HCT116 (cell line): ENCODE measurements around the gene SAMD13. TPM values are rescaled to one million over a fixed set of nuclear protein-coding genes. Genes with fewer than 3 reads are reported as not detected.
A peak's percentile ranks its signal among the peaks of the same experiment; 100 is the strongest.

Source experiments
- ATAC-seq: fragments of 200-7000 bp; cut with Tn5 transposase; 2 replicates; pipeline ENCODE4 v1.9.1; 2020; ENCODE audit warnings: mild to moderate bottlenecking, moderate library complexity
- BruUV-seq: library from RNA; stranded (reverse); fragments of 400-500 nt; replicated peaks from 2 replicates; lab custom pipeline; 2021; lab: Mats Ljungman, UMichigan
- CTCF ChIA-PET: fragments of 300-600 bp; sonication (Branson Sonifier 250); formaldehyde crosslinking; loops from one replicate; lab custom pipeline; 2021; ENCODE audit warnings: antibody characterized with exemption; lab: Charles Lee
- POLR2A ChIA-PET: fragments of 300-600, 350-600 bp; sonication (Branson Sonifier 250); formaldehyde crosslinking; loops from one replicate; lab custom pipeline; 2021; ENCODE audit warnings: antibody characterized with exemption; lab: Charles Lee
- RAD21 ChIA-PET, 2 experiments: fragments of 300-600 bp; sonication (Branson Sonifier 250); formaldehyde crosslinking; loops; one replicate each; lab custom pipeline; 2023; ENCODE audit warnings: low total read pairs in 2 of 2; ENCODE audit not compliant: uncharacterized antibody in 2 of 2, unreplicated experiment in 2 of 2, low non-redundant PET in 1 of 2; lab: Charles Lee
- DNase-seq: peaks from one replicate; pipeline ENCODE4 v3.0.0-alpha.2; 2010; ENCODE audit warnings: low read depth, low spot score
- H2AFZ ChIP-seq: fragments of 200-600 bp; shearing (Covaris generic), sonication (generic); 2 replicates; pipeline ENCODE4 v1.6.1; 2017; ENCODE audit warnings: low read depth, mixed run types, mixed read lengths, antibody characterized with exemption, low read length; ENCODE audit not compliant: poor library complexity, severe bottlenecking
- H3K27ac ChIP-seq: 2 replicates; pipeline ENCODE4 v1.5.1; 2012; ENCODE audit warnings: low read depth, low read length
- H3K27me3 ChIP-seq: fragments of 200-600 bp; sonication (generic); 2 replicates; pipeline ENCODE4 v1.6.1; 2016; ENCODE audit warnings: mixed run types, low read length, mixed read lengths; ENCODE audit not compliant: insufficient read depth
- H3K36me3 ChIP-seq, 2 experiments: fragments of 200-500 bp in 1 of 2; fragments of 200-600 bp in 1 of 2; sonication (Bioruptor generic) in 1 of 2; sonication (generic) in 1 of 2; 2 replicates each; pipeline versions ENCODE4 v1.5.1 to v1.6.1; 2014 to 2016; ENCODE audit warnings: low read length in 2 of 2, inconsistent platforms in 1 of 2, mixed read lengths in 1 of 2, mixed run types in 1 of 2; ENCODE audit not compliant: insufficient read depth in 2 of 2, control insufficient read depth in 1 of 2
- H3K4me1 ChIP-seq, 2 experiments: fragments of 200-600 bp in 1 of 2; sonication (generic) in 1 of 2; 2 replicates each; pipeline versions ENCODE4 v1.5.1 to v1.6.1; 2012 to 2017; ENCODE audit warnings: low read length in 2 of 2, inconsistent platforms in 1 of 2, mild to moderate bottlenecking in 1 of 2, mixed read lengths in 1 of 2, mixed run types in 1 of 2, moderate library complexity in 1 of 2; ENCODE audit not compliant: insufficient read depth in 2 of 2, control insufficient read depth in 1 of 2
- H3K4me2 ChIP-seq: fragments of 200-600 bp; sonication (generic); 2 replicates; pipeline ENCODE4 v1.6.1; 2017; ENCODE audit warnings: mixed run types, low read length, mixed read lengths
- H3K4me3 ChIP-seq, 2 experiments: fragments of 200-600 bp in 1 of 2; sonication (generic) in 1 of 2; replicated peaks in 1 of 2; 2 replicates each; pipeline ENCODE4 v1.5.1; 2011 to 2016; ENCODE audit warnings: low read length in 2 of 2, control low read depth in 1 of 2, low read depth in 1 of 2, mild to moderate bottlenecking in 1 of 2, mixed read lengths in 1 of 2, mixed run types in 1 of 2
- H3K79me2 ChIP-seq: fragments of 200-600 bp; sonication (generic); 2 replicates; pipeline ENCODE4 v1.6.1; 2017; ENCODE audit warnings: mild to moderate bottlenecking, mixed run types, low read length, moderate library complexity, mixed read lengths; ENCODE audit not compliant: insufficient read depth
- H3K9ac ChIP-seq: fragments of 200-600 bp; sonication (generic); 2 replicates; pipeline ENCODE4 v1.6.1; 2016; ENCODE audit warnings: low read length, mixed read lengths
- H3K9me2 ChIP-seq: fragments of 200-600 bp; sonication (generic), shearing (Covaris generic); 2 replicates; pipeline ENCODE4 v1.6.1; 2017; ENCODE audit warnings: mixed run types, mild to moderate bottlenecking, moderate library complexity; ENCODE audit not compliant: insufficient read depth
- H3K9me3 ChIP-seq, 2 experiments: fragments of 200-500 bp in 1 of 2; fragments of 200-600 bp in 1 of 2; sonication (Bioruptor generic) in 1 of 2; sonication (generic) in 1 of 2; 2 replicates each; pipeline ENCODE4 v1.6.1; 2014 to 2017; ENCODE audit warnings: low read length in 2 of 2, mixed read lengths in 2 of 2, inconsistent platforms in 1 of 2, low read depth in 1 of 2, mild to moderate bottlenecking in 1 of 2, mixed run types in 1 of 2, moderate library complexity in 1 of 2; ENCODE audit not compliant: control insufficient read depth in 1 of 2, insufficient read depth in 1 of 2
- H4K20me1 ChIP-seq: fragments of 200-600 bp; sonication (generic), shearing (Covaris generic); 2 replicates; pipeline ENCODE4 v1.6.1; 2017; ENCODE audit warnings: mixed run types, mild to moderate bottlenecking, moderate library complexity; ENCODE audit not compliant: insufficient read depth
- CBX3 ChIP-seq: IDR thresholded peaks from 2 replicates; pipeline ENCODE4 v1.6.1; 2012; ENCODE audit warnings: low read depth
- CEBPB ChIP-seq: IDR thresholded peaks from 2 replicates; pipeline ENCODE4 v1.6.1; 2012; ENCODE audit warnings: low read depth
- EZH2 ChIP-seq: fragments of 200-600 bp; sonication (generic); IDR thresholded peaks from 2 replicates; pipeline ENCODE4 v1.6.1; 2017; ENCODE audit warnings: antibody characterized with exemption, mixed run types
- EZH2phosphoT487 ChIP-seq: fragments of 200-600 bp; IDR thresholded peaks from 2 replicates; pipeline ENCODE4 v1.6.1; 2018; ENCODE audit warnings: antibody characterized with exemption, borderline replicate concordance
- FOSL1 ChIP-seq: IDR thresholded peaks from 2 replicates; pipeline ENCODE4 v1.6.1; 2012; ENCODE audit warnings: low read depth
- JUND ChIP-seq: IDR thresholded peaks from 2 replicates; pipeline ENCODE4 v1.6.1; 2012
- POLR2AphosphoS5 ChIP-seq: IDR thresholded peaks from 2 replicates; pipeline ENCODE4 v1.6.1; 2011; ENCODE audit warnings: mild to moderate bottlenecking, low read depth, low read length, moderate library complexity
- RAD21 ChIP-seq: IDR thresholded peaks from 2 replicates; pipeline ENCODE4 v1.6.1; 2012; ENCODE audit warnings: low read depth, mild to moderate bottlenecking
- SIN3A ChIP-seq: IDR thresholded peaks from 2 replicates; pipeline ENCODE4 v1.6.1; 2012; ENCODE audit warnings: low read depth
- SP1 ChIP-seq: IDR thresholded peaks from 2 replicates; pipeline ENCODE4 v1.6.1; 2012; ENCODE audit warnings: low read depth
- SRF ChIP-seq: IDR thresholded peaks from 2 replicates; pipeline ENCODE4 v1.6.1; 2012; ENCODE audit warnings: low read depth
- TCF7L2 ChIP-seq: IDR thresholded peaks from 2 replicates; pipeline ENCODE4 v1.7.0; 2011; ENCODE audit warnings: borderline replicate concordance, inconsistent platforms; ENCODE audit not compliant: insufficient read depth, insufficient read length; ENCODE audit errors: extremely low read depth
- YY1 ChIP-seq: IDR thresholded peaks from 2 replicates; pipeline ENCODE4 v1.6.1; 2011; ENCODE audit warnings: low read length, low read depth, moderate library complexity, mild to moderate bottlenecking; ENCODE audit not compliant: insufficient replicate concordance; ENCODE audit errors: extremely low read depth
- ZFX ChIP-seq: fragments of 450-650 bp; IDR thresholded peaks from 2 replicates; pipeline ENCODE4 v1.6.1; 2017
- ZNF274 ChIP-seq: fragments of 200-500 bp; sonication (Bioruptor generic); IDR thresholded peaks from 2 replicates; pipeline ENCODE4 v1.6.1; 2014; ENCODE audit warnings: mild to moderate bottlenecking, low read depth, low read length, inconsistent platforms
- intact Hi-C: fragments of 100-400 bp; cut with micrococcal nuclease; formaldehyde crosslinking; loops from 2 replicates; pipeline ENCODE4 v1.10.0; 2022
- total RNA-seq: library from RNA; stranded (reverse); gene quantifications from one replicate; pipeline ENCODE4 v1.2.1, GENCODE V29; 2021; ENCODE audit not compliant: unreplicated experiment
- TF ChIP-seq, protein P1 (sequence below): IDR thresholded peaks from 2 replicates; pipeline ENCODE4 v1.6.1; 2012
- TF ChIP-seq, protein P2 (sequence below): IDR thresholded peaks from 2 replicates; pipeline ENCODE4 v1.6.1; 2011; ENCODE audit warnings: mild to moderate bottlenecking, low read length, moderate library complexity; ENCODE audit not compliant: insufficient replicate concordance; ENCODE audit errors: extremely low read depth
- TF ChIP-seq, protein P3 (sequence below): IDR thresholded peaks from 2 replicates; pipeline ENCODE4 v1.6.1; 2012
- TF ChIP-seq, protein P4 (sequence below), 3 experiments: fragments of 200-600 bp in 1 of 3; sonication (generic) in 1 of 3; IDR thresholded peaks in 2 of 3; conservative IDR thresholded peaks in 1 of 3; 2 replicates each; pipeline ENCODE4 v1.5.1; 2012 to 2017; ENCODE audit warnings: low read depth in 2 of 3, low read length in 2 of 3, antibody characterized with exemption in 1 of 3, borderline replicate concordance in 1 of 3, control low read depth in 1 of 3, mild to moderate bottlenecking in 1 of 3, mixed read lengths in 1 of 3, mixed run types in 1 of 3, moderate library complexity in 1 of 3; ENCODE audit not compliant: insufficient read depth in 1 of 3
- TF ChIP-seq, protein P5 (sequence below): IDR thresholded peaks from 2 replicates; pipeline ENCODE4 v1.6.1; 2012; ENCODE audit warnings: low read depth

The SAMD13 gene
- total RNA-seq, 1 experiment from 2014 or later = 14.9 TPM

DNA sequence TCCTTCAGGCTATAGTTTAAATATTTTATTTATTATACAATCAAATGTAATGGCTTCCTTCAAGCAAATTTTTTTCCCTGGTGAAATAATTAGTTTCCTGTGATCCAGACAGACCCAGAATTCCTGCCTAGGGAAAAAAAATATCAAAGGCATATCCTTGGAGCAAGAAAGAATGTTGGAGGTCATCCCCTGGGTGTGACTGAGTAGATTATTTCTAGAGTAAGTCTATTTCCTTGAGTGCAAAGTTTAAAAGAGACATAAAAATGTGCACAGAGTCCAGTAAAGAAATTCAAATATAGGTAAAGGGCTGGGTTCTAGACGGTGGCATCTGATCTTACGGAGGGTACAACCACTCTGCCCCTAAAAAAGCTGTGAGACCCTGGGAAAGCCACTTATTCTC, 32.2 kb upstream of the SAMD13 start:
- ChIA-PET POLR2A (no interaction called here), RAD21 (no interaction called here), CTCF (no interaction called here)
- no peak for DNase-seq
- Histone ChIP-seq H3K27me3 (no peaks in the 10 kb centered on the region), H3K4me1 (peaks cover 46 to 48% of the 10 kb centered on the region in 2 experiments), H3K9me3 (no peaks in the 10 kb centered on the region), H3K27ac (no peak overlapping the region; the same call in 1 of the 2 replicates), H3K9ac (no peak overlapping the region), H3K9me2 (no peaks in the 10 kb centered on the region), H3K36me3 (no peaks in the 10 kb centered on the region), H3K4me3 (no peak overlapping the region), H4K20me1 (no peaks in the 10 kb centered on the region), H3K79me2 (no peaks in the 10 kb centered on the region), H2AFZ (peak overlapping the region; percentile 74), H3K4me2 (peak overlapping the region; percentile 12)
- no TSS peak for BruUV-seq
- intact Hi-C loops = no loop called here
- no peak for ATAC-seq
- no peak for TF ChIP-seq CBX3
- TF ChIP-seq TCF7L2 = no peak
- TF ChIP-seq POLR2AphosphoS5 = no peak
- TF ChIP-seq EZH2 = no peak
- TF ChIP-seq SP1 = no peak
- TF ChIP-seq EZH2phosphoT487 = no peak
- TF ChIP-seq ZNF274 = no peak
- no peak for TF ChIP-seq RAD21
- TF ChIP-seq ZFX = no peak
- TF ChIP-seq, protein P1, sequence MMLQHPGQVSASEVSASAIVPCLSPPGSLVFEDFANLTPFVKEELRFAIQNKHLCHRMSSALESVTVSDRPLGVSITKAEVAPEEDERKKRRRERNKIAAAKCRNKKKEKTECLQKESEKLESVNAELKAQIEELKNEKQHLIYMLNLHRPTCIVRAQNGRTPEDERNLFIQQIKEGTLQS = no peak
- TF ChIP-seq JUND = no peak
- TF ChIP-seq, protein P2, sequence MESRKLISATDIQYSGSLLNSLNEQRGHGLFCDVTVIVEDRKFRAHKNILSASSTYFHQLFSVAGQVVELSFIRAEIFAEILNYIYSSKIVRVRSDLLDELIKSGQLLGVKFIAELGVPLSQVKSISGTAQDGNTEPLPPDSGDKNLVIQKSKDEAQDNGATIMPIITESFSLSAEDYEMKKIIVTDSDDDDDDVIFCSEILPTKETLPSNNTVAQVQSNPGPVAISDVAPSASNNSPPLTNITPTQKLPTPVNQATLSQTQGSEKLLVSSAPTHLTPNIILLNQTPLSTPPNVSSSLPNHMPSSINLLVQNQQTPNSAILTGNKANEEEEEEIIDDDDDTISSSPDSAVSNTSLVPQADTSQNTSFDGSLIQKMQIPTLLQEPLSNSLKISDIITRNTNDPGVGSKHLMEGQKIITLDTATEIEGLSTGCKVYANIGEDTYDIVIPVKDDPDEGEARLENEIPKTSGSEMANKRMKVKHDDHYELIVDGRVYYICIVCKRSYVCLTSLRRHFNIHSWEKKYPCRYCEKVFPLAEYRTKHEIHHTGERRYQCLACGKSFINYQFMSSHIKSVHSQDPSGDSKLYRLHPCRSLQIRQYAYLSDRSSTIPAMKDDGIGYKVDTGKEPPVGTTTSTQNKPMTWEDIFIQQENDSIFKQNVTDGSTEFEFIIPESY = no peak
- TF ChIP-seq, protein P3, sequence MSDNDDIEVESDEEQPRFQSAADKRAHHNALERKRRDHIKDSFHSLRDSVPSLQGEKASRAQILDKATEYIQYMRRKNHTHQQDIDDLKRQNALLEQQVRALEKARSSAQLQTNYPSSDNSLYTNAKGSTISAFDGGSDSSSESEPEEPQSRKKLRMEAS = no peak
- TF ChIP-seq FOSL1 = no peak
- TF ChIP-seq CEBPB = no peak
- no peak for TF ChIP-seq YY1
- TF ChIP-seq, protein P4, sequence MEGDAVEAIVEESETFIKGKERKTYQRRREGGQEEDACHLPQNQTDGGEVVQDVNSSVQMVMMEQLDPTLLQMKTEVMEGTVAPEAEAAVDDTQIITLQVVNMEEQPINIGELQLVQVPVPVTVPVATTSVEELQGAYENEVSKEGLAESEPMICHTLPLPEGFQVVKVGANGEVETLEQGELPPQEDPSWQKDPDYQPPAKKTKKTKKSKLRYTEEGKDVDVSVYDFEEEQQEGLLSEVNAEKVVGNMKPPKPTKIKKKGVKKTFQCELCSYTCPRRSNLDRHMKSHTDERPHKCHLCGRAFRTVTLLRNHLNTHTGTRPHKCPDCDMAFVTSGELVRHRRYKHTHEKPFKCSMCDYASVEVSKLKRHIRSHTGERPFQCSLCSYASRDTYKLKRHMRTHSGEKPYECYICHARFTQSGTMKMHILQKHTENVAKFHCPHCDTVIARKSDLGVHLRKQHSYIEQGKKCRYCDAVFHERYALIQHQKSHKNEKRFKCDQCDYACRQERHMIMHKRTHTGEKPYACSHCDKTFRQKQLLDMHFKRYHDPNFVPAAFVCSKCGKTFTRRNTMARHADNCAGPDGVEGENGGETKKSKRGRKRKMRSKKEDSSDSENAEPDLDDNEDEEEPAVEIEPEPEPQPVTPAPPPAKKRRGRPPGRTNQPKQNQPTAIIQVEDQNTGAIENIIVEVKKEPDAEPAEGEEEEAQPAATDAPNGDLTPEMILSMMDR (IDR thresholded peaks at IDR 0.05 in 2 of 3, conservative IDR thresholded peaks at IDR 0.05 in 1 of 3; ENCODE audit: borderline replicate concordance in 1 of 3, insufficient read depth in 1 of 3, low read depth in 2 of 3, low read length in 2 of 3) = no peak
- TF ChIP-seq, protein P5, sequence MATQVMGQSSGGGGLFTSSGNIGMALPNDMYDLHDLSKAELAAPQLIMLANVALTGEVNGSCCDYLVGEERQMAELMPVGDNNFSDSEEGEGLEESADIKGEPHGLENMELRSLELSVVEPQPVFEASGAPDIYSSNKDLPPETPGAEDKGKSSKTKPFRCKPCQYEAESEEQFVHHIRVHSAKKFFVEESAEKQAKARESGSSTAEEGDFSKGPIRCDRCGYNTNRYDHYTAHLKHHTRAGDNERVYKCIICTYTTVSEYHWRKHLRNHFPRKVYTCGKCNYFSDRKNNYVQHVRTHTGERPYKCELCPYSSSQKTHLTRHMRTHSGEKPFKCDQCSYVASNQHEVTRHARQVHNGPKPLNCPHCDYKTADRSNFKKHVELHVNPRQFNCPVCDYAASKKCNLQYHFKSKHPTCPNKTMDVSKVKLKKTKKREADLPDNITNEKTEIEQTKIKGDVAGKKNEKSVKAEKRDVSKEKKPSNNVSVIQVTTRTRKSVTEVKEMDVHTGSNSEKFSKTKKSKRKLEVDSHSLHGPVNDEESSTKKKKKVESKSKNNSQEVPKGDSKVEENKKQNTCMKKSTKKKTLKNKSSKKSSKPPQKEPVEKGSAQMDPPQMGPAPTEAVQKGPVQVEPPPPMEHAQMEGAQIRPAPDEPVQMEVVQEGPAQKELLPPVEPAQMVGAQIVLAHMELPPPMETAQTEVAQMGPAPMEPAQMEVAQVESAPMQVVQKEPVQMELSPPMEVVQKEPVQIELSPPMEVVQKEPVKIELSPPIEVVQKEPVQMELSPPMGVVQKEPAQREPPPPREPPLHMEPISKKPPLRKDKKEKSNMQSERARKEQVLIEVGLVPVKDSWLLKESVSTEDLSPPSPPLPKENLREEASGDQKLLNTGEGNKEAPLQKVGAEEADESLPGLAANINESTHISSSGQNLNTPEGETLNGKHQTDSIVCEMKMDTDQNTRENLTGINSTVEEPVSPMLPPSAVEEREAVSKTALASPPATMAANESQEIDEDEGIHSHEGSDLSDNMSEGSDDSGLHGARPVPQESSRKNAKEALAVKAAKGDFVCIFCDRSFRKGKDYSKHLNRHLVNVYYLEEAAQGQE = no peak
- TF ChIP-seq SIN3A = no peak
- no peak for TF ChIP-seq SRF
